ENCODE results near the gene BCL2L1. TPM values are rescaled to one million over a fixed set of nuclear protein-coding genes. Genes with fewer than 3 reads are reported as not detected.

Gene BCL2L1
- total RNA-seq, 1 donor from 2014 or later, result 57.2 TPM

GRCh38 chr20:31644701-31645100 is 78.0 kb downstream of the BCL2L1 start:
- H3K36me3 ChIP-seq, result no peaks in the 10 kb centered on the region

DNA sequence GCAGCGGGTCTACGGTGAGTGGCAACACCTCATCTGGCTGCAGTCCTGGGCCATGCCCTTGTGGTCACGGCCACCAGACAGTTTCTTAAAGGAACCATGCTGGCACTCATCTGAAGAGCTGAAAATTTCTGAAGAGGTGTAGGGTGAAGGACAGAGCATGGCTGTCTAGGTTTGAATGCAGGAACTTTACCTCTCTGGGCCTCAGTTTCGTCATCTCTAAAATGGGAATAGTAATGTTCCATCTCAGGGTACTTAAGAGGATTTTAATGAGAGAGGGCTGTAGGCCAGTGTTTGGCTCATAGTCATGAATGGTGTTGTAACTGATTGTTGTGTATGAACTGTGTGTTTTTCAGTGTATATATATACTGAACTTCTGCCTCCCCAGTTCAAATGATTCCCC is 79.1 kb downstream of the BCL2L1 start:
- no peak overlapping the region for H3K27ac ChIP-seq
- H3K4me1 ChIP-seq, result no peaks in the 10 kb centered on the region
- H3K9me3 ChIP-seq, result no peaks in the 10 kb centered on the region
- no peak overlapping the region for H3K4me3 ChIP-seq
- no peaks in the 10 kb centered on the region for H3K36me3 ChIP-seq
- TF ChIP-seq POLR2A (IDR thresholded peaks at IDR 0.05) (no peak), POLR2AphosphoS5 (IDR thresholded peaks at IDR 0.05; ENCODE audit: insufficient read depth in 1 of 2, low read depth in 1 of 2) (no peak), CTCF (IDR thresholded peaks at IDR 0.05) (no peak)
- DNase-seq (ENCODE audit: extremely low spot score in 2 of 2), result no peak
- H3K27me3 ChIP-seq, result no peaks in the 10 kb centered on the region
- intact Hi-C loops (cut with DNase I), result no loop called here

More at GRCh38 chr20:31644701-31645100, 78.0 kb downstream of the BCL2L1 start:
- H3K27me3 ChIP-seq, result no peaks in the 10 kb centered on the region
- no peak overlapping the region for H3K4me3 ChIP-seq
- intact Hi-C loops (cut with DNase I), result no loop called here
- no peak overlapping the region for H3K27ac ChIP-seq
- DNase-seq (ENCODE audit: extremely low spot score in 2 of 2), result no peak
- no peaks in the 10 kb centered on the region for H3K9me3 ChIP-seq
- TF ChIP-seq POLR2A (IDR thresholded peaks at IDR 0.05) (no peak), POLR2AphosphoS5 (IDR thresholded peaks at IDR 0.05; ENCODE audit: insufficient read depth in 1 of 2, low read depth in 1 of 2) (no peak), CTCF (IDR thresholded peaks at IDR 0.05) (no peak)
- no peaks in the 10 kb centered on the region for H3K4me1 ChIP-seq

GRCh38 chr20:31642837-31643236 is 79.8 kb downstream of the BCL2L1 start:
- intact Hi-C loops (cut with DNase I), result no loop called here
- no peaks in the 10 kb centered on the region for H3K27me3 ChIP-seq
- H3K9me3 ChIP-seq, result no peaks in the 10 kb centered on the region
- H3K4me3 ChIP-seq, result no peak overlapping the region
- H3K36me3 ChIP-seq, result no peaks in the 10 kb centered on the region
- H3K27ac ChIP-seq, result no peak overlapping the region
- DNase-seq (ENCODE audit: extremely low spot score in 2 of 2), result no peak
- TF ChIP-seq POLR2A (IDR thresholded peaks at IDR 0.05) (no peak), POLR2AphosphoS5 (IDR thresholded peaks at IDR 0.05; ENCODE audit: insufficient read depth in 1 of 2, low read depth in 1 of 2) (no peak), CTCF (IDR thresholded peaks at IDR 0.05) (no peak)
- no peaks in the 10 kb centered on the region for H3K4me1 ChIP-seq

DNA sequence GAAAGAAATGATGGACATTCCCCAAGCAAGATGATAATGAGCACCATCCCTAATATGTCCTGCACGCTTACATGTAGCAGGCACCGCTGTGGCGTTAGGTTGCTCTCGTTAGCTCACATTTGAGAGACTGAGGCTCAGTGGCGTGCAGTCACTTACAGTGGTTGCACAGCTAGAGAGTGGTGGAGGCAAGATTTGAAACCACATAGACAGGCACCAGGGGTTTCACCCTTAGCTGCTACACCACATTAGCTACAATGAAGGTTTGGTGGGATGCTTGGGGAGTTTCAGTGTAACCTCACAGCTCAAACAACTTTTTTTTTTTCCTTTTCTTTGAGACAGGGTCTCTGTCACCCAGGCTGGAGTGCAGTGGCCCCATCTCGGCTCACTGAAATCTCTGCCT is 81.3 kb downstream of the BCL2L1 start:
- Histone ChIP-seq H3K27ac (no peak overlapping the region), H3K4me3 (no peak overlapping the region), H3K27me3 (no peaks in the 10 kb centered on the region), H3K9me3 (no peaks in the 10 kb centered on the region), H3K36me3 (no peaks in the 10 kb centered on the region), H3K4me1 (no peaks in the 10 kb centered on the region)
- DNase-seq (ENCODE audit: extremely low spot score in 2 of 2), result no peak
- TF ChIP-seq POLR2AphosphoS5 (IDR thresholded peaks at IDR 0.05; ENCODE audit: insufficient read depth in 1 of 2, low read depth in 1 of 2) (no peak), CTCF (IDR thresholded peaks at IDR 0.05) (no peak), POLR2A (IDR thresholded peaks at IDR 0.05) (no peak)
- intact Hi-C loops (cut with DNase I), result no loop called here

GRCh38 chr20:31640259-31640658 is 82.4 kb downstream of the BCL2L1 start:
- Histone ChIP-seq H3K9me3 (no peaks in the 10 kb centered on the region), H3K4me1 (no peaks in the 10 kb centered on the region), H3K27me3 (no peaks in the 10 kb centered on the region), H3K4me3 (no peak overlapping the region), H3K36me3 (no peaks in the 10 kb centered on the region), H3K27ac (no peak overlapping the region)
- no peak for TF ChIP-seq CTCF (IDR thresholded peaks at IDR 0.05)
- no peak for TF ChIP-seq POLR2A (IDR thresholded peaks at IDR 0.05)
- TF ChIP-seq POLR2AphosphoS5 (IDR thresholded peaks at IDR 0.05; ENCODE audit: insufficient read depth in 1 of 2, low read depth in 1 of 2), result no peak
- intact Hi-C loops (cut with DNase I), result no loop called here
- no peak for DNase-seq (ENCODE audit: extremely low spot score in 2 of 2)

Data from vagina (tissue), 2 donors.